ENCODE results near the gene MGRN1. TPM values are rescaled to one million over a fixed set of nuclear protein-coding genes. Genes with fewer than 3 reads are reported as not detected.

MGRN1 gene
- total and polyA plus RNA-seq, 2 donors (not counting 3 experiments of a cell fraction or from before 2014, with no cell fraction given): 15.6 to 73.0 TPM

GRCh38 chr16:4678596-4678995 lies 54.0 kb downstream of the MGRN1 start:
- POLR2A ChIA-PET: no interaction called here
- no peak overlapping the region for H3K4me2 ChIP-seq (ENCODE audit: insufficient read depth, low read length)
- no peaks in the 10 kb centered on the region for H4K20me1 ChIP-seq (replicated peaks; ENCODE audit: control insufficient read depth, extremely low read depth, insufficient read depth, low read length)
- TF ChIP-seq POLR2AphosphoS5 (IDR thresholded peaks at IDR 0.05; ENCODE audit: insufficient read depth, low read depth, low read length): no peak
- TF ChIP-seq EZH2 (IDR thresholded peaks at IDR 0.05; ENCODE audit: borderline replicate concordance, low read depth, low read length, severe bottlenecking): no peak
- TF ChIP-seq FOS (IDR thresholded peaks at IDR 0.05; ENCODE audit: borderline replicate concordance, insufficient read depth, low read length): no peak
- TF ChIP-seq POLR2A (IDR thresholded peaks at IDR 0.05; ENCODE audit: low read depth, low read length): no peak
- no peak for TF ChIP-seq CTCF (IDR thresholded peaks at IDR 0.05; ENCODE audit: extremely low read depth in 1 of 2, insufficient read depth in 1 of 2, low read depth in 1 of 2, low read length in 2 of 2)
- no peak for TF ChIP-seq MAX (IDR thresholded peaks at IDR 0.05; ENCODE audit: insufficient read depth, insufficient read length)
- no peak for TF ChIP-seq GATA2 (IDR thresholded peaks at IDR 0.05; ENCODE audit: insufficient read depth, insufficient read length, low read depth, low read length)
- no peak for TF ChIP-seq JUN (IDR thresholded peaks at IDR 0.05; ENCODE audit: borderline replicate concordance, insufficient read depth, insufficient read length, low read depth)
- TF ChIP-seq MYC (IDR thresholded peaks at IDR 0.05; ENCODE audit: low read depth, low read length): no peak
- DNase-seq (ENCODE audit: low read depth, low spot score) (no peak), FAIRE-seq (no peak)
- no peak overlapping the region for H2AFZ ChIP-seq (ENCODE audit: low read depth, low read length)
- dilution Hi-C loops (cut with MboI; ENCODE audit: extremely low pct_ligation_motif_present, low sequenced_read_pairs): no loop called here
- H3K4me1 ChIP-seq (ENCODE audit: control insufficient read depth, extremely low read depth, insufficient read depth, low read length): no peaks in the 10 kb centered on the region
- no peaks in the 10 kb centered on the region for H3K9me3 ChIP-seq (replicated peaks; ENCODE audit: control insufficient read depth, insufficient read depth, low read length)
- no peak overlapping the region for H3K27ac ChIP-seq (ENCODE audit: insufficient read depth, low read depth, low read length)
- CTCF ChIA-PET: no interaction called here
- H3K36me3 ChIP-seq (ENCODE audit: control insufficient read depth in 2 of 2, extremely low read depth in 1 of 2, insufficient read depth in 2 of 2, low read length in 2 of 2): peaks cover 0 to 25% of the 10 kb centered on the region in 2 experiments
- no peaks in the 10 kb centered on the region for H3K9me1 ChIP-seq (replicated peaks; ENCODE audit: control insufficient read depth, extremely low read depth, insufficient read depth, low read length)
- no peak overlapping the region for H3K4me3 ChIP-seq (replicated peaks in 1 of 3; ENCODE audit: insufficient read depth in 1 of 3, low read depth in 1 of 3, low read length in 3 of 3)
- no peaks in the 10 kb centered on the region for H3K79me2 ChIP-seq (ENCODE audit: control insufficient read depth, insufficient read depth, low read length)
- intact Hi-C loops (cut with micrococcal nuclease): no loop called here
- H3K27me3 ChIP-seq (ENCODE audit: control insufficient read depth in 2 of 2, insufficient read depth in 2 of 2, low read length in 2 of 2): no peaks in the 10 kb centered on the region
- H3K9ac ChIP-seq (replicated peaks; ENCODE audit: extremely low read depth, insufficient read depth, low read length): no peak overlapping the region
- no TSS peak for BruUV-seq (replicated peaks)

All from endothelial cell of umbilical vein (primary cell).